Measurements from ENCODE around the gene C14orf180.

Gene C14orf180

DNA sequence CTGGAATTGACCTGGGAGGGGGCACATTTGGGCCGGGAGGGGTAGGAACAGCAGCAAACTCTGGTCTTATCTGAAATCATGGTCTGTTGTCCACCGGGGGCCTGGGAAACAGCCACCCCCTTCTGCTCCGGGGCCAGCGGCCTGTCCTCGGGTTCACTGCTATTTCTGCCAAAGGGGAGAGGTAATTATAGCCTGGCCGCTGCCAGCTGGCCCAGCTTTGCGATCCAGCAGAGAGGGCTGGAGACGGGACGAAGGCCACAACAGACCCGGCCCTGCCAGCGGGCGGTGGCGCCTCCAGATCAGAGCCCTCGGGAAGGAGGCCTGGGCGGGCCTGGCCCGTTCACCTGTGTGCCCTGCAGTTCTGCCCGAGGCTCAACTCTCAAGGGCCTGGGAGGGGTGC is at the start of gene C14orf180:
Gene C14orf180 (plus strand): TSS at position 258 of the 400 bp plus-strand sequence. CDS start 6,667 bp downstream, outside the sequence.
- DNase-seq (ENCODE audit: low read depth), result no peak
- H3K4me3 ChIP-seq (ENCODE audit: control insufficient read depth, low read depth, low read length), result no peak within 1 kb of the TSS
- TF ChIP-seq, protein P1, sequence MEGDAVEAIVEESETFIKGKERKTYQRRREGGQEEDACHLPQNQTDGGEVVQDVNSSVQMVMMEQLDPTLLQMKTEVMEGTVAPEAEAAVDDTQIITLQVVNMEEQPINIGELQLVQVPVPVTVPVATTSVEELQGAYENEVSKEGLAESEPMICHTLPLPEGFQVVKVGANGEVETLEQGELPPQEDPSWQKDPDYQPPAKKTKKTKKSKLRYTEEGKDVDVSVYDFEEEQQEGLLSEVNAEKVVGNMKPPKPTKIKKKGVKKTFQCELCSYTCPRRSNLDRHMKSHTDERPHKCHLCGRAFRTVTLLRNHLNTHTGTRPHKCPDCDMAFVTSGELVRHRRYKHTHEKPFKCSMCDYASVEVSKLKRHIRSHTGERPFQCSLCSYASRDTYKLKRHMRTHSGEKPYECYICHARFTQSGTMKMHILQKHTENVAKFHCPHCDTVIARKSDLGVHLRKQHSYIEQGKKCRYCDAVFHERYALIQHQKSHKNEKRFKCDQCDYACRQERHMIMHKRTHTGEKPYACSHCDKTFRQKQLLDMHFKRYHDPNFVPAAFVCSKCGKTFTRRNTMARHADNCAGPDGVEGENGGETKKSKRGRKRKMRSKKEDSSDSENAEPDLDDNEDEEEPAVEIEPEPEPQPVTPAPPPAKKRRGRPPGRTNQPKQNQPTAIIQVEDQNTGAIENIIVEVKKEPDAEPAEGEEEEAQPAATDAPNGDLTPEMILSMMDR (conservative IDR thresholded peaks at IDR 0.05; ENCODE audit: control insufficient read depth, insufficient read depth, low read depth, low read length), result no peak

DNA sequence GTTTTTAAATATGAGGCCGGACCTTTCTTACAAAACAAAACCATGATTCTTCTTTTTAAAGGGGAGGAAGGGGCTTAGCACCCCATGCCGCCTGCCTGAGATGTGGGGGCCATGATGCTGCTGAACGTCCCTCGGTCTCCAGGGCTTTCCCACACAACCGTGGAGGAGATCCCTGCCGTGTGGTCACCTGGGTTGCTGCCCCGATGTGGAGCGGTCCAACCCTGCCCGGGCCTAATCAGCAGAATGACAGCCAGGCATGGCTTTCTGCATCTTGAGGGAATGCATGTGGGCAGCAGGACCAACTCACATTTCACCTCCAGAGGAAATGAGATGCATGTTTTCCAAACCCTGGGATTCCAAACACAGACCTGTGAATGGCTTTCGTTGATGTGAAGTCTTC is 48.9 kb upstream of the C14orf180 start:
- no peak for DNase-seq (ENCODE audit: low read depth)
- no peak overlapping the region for H3K4me3 ChIP-seq (ENCODE audit: control insufficient read depth, low read depth, low read length)
- TF ChIP-seq, protein P1 (conservative IDR thresholded peaks at IDR 0.05; ENCODE audit: control insufficient read depth, insufficient read depth, low read depth, low read length), result no peak

DNA sequence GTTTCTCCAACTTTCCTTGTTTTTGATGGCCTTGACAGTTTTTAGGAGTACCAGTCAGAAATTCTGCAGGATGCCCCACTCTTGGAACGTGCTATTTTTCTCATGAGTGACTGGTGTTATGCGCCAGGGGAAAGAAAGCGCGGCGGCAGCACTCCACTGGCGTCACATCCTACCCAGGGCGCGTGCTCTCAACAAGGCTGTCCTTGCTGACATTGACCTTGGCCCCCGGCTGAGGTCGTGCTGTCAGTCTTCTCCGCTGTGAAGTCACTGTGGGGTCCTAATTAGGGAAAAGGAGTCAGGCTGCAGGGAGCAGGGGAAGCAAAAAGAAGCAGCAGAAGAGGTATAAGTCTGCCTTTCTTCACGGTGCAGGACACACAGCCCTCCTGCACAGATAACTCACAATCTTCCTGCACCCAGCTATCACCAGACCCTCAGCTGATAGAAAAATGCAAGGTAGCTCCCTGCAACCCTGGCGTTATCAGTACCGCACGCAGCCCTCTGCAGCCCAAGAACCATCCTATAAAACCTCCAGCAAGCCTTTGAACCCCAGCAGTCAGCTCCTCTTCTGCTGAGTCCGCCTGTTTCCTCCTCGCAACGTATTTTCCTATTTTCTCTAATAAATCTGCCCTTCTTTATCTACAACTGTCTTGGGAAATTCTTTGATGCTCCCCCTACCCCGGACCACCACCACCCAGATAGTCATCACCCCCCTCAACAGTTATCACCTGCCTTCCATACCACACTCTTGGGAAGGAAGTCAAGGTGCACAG is 48.0 kb upstream of the C14orf180 start:
- TF ChIP-seq, protein P1 (conservative IDR thresholded peaks at IDR 0.05; ENCODE audit: control insufficient read depth, insufficient read depth, low read depth, low read length), result no peak
- no peak for DNase-seq (ENCODE audit: low read depth)
- no peak overlapping the region for H3K4me3 ChIP-seq (ENCODE audit: control insufficient read depth, low read depth, low read length)

DNA sequence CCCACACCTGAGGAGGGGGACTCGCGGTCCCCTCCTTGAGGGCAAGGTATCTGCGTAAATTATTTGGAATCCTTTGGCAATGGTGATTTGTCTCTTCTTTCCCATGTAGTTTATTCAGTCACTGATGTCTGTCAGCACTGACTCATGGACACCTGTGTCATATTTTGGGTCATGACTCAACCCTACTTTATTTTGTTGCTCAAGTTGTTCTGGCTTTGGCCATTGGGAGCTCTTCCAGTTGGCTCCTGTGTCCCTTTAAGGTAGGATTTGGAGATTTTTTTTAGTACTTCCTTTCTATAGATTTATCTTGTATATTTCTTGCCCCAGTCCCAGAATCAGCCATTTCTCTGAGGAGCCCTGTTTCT is 47.4 kb upstream of the C14orf180 start:
- TF ChIP-seq, protein P1 (conservative IDR thresholded peaks at IDR 0.05; ENCODE audit: control insufficient read depth, insufficient read depth, low read depth, low read length), result no peak
- DNase-seq (ENCODE audit: low read depth), result peak; percentile 23
- H3K4me3 ChIP-seq (ENCODE audit: control insufficient read depth, low read depth, low read length), result no peak overlapping the region

DNA sequence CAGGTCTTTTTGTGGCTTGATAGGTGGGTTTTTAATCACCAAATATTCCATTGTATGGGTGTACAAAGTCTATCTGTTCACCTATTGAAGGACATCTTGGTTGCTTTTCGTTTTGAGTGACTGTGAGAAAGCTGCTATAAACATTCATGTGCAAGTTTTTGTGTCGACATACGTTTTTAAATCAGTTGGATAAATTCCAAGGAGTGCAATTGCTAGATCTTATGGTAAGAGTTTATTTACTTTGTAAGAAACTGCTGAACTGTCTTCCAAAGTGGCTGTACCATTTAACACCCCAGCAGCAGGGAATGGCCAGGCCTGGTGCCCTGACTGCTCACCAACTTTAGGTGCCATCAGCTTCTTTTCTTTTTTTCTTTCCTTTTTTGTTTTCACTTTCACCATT is 45.5 kb upstream of the C14orf180 start:
- no peak overlapping the region for H3K4me3 ChIP-seq (ENCODE audit: control insufficient read depth, low read depth, low read length)
- DNase-seq (ENCODE audit: low read depth), result no peak
- TF ChIP-seq, protein P1 (conservative IDR thresholded peaks at IDR 0.05; ENCODE audit: control insufficient read depth, insufficient read depth, low read depth, low read length), result no peak

DNA sequence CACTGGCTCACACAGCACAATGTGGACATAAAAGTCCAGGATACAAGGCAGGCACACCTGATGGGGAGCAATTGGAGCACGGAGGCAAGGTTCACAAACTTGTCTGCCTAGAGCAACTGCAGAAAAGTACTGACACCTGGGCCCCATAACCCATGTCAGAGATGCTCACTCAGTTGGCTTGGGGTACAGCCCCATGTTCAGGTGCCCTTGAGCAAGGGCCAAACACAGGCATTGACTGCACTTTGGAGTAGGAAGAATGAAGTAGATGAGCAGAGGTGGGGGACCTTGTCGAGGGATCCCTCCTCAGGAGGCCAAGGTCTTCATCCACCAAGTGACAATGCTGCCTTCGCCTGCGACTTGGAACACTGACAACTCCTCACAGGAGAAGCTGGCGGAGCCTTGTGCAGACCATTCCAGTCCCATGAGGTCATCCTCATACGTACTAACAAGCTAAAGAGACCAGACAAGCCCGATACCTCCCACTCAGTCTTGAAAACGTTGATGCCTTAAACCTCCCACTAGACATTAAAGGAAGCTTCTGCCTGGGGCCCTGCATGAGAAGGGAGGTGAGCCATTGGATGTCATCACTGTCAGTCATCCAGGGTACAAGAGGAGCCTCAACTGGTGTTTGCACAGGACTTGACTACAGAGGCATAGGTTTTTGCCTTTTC is 42.5 kb upstream of the C14orf180 start:
- no peak overlapping the region for H3K4me3 ChIP-seq (ENCODE audit: control insufficient read depth, low read depth, low read length)
- peak; percentile 48 for DNase-seq (ENCODE audit: low read depth)
- TF ChIP-seq, protein P1 (conservative IDR thresholded peaks at IDR 0.05; ENCODE audit: control insufficient read depth, insufficient read depth, low read depth, low read length), result no peak
